H54 (cell line): ENCODE results near the gene DDX23.
"Not testable (repeated sequence)": the region's sequence is repeated elsewhere in the genome, so short reads cannot be mapped to it uniquely, and the experiment has no call there.

Source experiments
- DNase-seq: peaks from one replicate; pipeline ENCODE4 v3.0.0; 2011; ENCODE audit warnings: low spot score, mixed read lengths; ENCODE audit not compliant: insufficient read length
- FAIRE-seq: peaks from 3 replicates; lab custom pipeline; 2011; peaks lifted over from hg19 to GRCh38; lab: Jason Lieb, UNC
- POLR2A ChIP-seq: IDR thresholded peaks from 2 replicates; pipeline ENCODE4 v1.6.1; 2011; ENCODE audit warnings: low read depth, mild to moderate bottlenecking, low read length

Gene DDX23

DNA sequence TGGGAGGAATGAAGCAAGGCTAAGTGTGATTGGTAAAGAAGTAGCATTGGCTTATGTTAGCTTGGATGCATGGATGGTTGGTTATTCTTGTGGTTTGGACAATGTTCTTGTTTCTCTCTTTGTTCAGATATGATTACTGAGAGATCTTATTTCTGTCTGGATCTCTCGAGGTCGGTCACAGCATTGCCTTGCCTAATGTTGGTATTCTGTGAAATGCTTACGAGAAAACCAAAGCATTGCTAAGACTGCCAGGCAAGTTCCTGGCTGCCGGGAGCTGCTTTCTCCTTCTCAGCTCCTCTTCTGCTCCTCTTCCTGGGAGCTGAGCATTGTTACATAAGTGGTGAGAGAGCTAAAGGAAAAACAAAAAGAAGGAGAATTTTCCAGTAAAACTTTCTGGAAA is 21.1 kb upstream of the DDX23 start:
- TF ChIP-seq POLR2A = no peak
- no peak for DNase-seq
- FAIRE-seq = no peak

DNA sequence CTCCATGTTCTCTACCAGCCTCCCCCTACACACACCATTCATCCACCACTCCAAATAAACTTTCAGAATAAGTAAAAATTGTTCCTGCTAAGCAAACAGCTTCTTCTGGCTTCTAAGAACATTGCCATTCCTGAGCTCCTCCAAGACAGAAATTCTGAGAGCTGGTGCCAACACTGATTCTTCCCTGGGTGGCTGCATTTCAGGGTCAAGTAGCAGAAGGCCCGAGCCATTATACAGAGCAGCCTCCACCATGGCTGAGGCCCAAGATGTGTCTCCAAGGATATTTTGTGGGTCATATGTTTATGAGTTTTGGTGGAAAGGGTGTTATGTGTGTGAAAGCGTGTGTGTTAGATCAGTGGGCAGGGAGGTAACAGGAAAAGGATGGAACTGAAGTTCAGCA is 17.2 kb upstream of the DDX23 start:
- DNase-seq (no peak), FAIRE-seq (no peak)
- TF ChIP-seq POLR2A = no peak

DNA sequence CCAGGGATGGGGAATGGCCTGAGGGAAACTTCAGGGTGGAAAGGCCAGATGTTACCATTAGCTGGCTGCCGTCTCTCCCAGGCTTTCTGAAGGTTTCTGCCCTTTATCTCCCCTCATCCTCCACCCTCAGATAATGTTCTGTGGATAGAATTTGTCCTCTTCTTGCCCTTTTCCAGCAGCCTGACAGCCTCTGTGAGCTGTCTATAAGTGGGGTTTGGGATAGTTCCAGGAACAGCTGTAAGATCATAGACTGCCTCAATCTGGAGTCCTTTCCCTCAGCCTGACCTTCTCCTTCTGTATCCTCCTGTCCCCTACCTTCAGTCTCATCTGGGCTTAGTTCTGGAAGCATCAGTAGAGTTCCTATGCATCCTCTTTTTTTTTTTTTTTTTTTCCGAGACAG is 16.5 kb upstream of the DDX23 start:
- TF ChIP-seq POLR2A = no peak
- no peak for DNase-seq
- no peak for FAIRE-seq

DNA sequence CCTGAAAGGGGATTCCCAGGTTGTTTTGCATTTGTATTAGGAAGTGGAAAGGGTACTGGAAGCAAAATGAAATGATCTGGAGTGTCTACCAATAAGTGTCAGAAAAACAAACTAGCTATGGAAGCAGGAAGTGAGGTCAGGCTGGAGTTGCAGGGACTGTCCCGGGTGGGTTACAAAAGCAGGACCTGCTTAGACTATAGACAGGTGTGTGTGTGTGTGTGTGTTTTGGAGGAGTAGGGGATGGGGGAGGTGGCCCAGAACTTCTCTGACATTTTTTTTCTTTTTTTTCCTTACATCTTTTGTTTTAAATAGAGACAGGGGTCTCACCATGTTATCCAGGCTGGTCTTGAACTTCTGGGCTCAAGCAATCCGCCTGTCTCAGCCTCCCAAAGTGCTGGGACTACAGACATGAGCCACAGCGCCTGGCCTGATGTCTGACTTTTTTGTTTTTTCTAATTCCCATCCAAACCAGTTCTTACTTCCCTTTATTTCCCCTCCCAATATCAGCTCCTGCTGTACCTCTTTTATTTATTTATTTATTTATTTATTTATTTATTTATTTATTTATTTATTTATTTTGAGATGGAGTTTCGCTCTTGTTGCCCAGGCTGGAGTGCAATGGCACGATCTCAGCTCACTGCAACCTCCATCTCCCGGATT is 14.2 kb upstream of the DDX23 start:
- FAIRE-seq (no peak), DNase-seq (no peak)
- no peak for TF ChIP-seq POLR2A

DNA sequence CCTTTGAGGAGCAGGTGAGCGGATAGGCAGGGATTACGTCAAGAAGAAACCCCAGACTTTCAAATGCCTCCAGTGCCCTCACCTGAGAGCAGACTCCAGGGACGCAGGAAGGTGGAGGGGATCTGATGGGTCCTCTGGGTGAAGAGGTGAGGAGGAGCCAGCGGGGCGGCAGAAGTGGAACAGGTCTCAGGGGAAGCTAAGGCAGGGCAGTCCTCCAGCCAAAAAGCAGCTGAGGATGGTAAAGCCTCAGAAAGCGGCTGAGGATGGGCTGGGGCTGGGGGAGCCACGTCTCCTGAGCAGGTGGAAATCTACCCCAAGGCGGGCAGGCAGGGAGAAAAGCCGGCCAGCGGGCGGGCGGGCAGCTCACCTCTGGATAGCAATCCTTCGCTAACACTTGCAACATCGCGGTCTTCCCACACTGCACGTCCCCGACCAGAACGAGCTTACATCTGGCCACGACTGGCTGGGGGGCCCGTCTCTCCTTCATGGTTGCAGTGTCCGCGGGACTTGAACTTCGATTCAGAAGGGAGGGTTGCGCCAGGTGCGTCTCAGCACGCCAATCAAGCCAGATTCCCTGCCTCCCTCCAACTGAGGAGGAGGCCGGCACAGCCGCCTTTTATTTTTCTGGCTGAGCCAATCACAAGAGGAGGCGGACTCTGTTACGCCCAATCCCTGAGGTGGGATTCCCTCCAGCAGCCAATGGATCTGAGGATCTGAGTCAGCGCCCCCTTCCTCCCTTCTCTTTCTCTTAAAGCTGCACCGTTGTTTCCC is 13.5 kb upstream of the DDX23 start, which contains the start of gene RND1:
TSS of gene RND1 (minus strand) at position 590 of the 771 bp plus-strand sequence. CDS start at position 487, 103 bp downstream.
- FAIRE-seq (peak; percentile 71), DNase-seq (peak; percentile 79)
- TF ChIP-seq POLR2A = peak; percentile 90

DNA sequence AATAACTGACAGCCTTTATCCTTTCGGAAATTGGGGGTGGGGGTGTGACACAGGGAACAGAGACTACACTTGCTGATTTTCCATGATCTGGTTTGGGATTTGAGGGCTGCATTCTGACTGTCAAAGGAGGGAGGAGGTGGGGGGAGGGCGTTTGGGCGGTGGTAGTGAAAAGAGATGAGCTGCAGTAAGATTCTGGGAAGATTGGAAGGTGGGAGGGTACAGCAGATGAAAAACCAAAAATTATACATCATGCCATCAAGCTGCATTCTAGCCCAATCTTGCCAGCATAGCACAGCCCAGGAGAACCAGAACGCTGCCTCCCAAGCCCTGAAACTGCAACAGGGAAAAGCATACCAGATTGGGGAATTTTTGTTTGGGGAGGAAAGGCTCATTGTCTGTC is 11.3 kb upstream of the DDX23 start:
- FAIRE-seq (no peak), DNase-seq (no peak)
- no peak for TF ChIP-seq POLR2A

DNA sequence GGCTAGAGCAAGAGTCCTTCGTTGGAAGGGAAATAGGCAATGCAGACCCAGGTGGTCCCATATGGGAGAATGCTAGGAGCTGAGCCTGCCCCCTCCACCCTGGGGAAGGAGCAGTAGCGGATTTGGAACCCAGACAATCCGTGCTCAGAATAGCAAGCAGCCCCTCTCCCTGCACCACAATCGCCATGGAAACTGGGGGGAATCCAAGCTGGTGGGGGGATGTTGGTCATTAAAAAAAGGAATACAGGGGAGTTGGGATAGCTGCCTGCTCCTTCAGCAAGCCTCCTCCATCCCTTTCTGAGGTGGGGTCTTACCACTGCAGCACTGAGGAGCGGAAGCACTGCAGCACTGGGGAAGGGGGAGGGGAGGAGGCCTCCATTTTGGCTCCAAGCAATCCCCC is 10.8 kb upstream of the DDX23 start:
- TF ChIP-seq POLR2A = no peak
- no peak for DNase-seq
- FAIRE-seq = no peak

DNA sequence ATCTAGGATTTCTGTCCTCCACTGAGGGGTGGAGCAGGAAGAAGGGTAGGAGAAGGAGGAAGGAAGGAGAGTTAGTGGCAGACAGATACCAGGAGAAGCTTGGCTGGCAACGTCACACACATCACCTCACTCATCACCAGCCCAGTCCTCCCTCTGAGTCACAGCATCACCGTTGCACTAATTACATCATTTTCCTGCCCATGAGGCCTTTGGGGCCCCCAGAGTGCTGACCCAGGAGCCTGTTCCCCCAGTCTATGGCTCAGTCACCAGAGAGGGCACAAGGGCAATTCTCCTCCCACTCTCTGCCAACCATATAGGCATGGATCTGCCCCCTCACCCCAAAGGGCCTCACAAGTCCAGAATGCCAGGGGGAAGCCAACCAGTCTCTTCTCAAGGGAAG is 9.1 kb upstream of the DDX23 start:
- no peak for FAIRE-seq
- DNase-seq = no peak
- no peak for TF ChIP-seq POLR2A

DNA sequence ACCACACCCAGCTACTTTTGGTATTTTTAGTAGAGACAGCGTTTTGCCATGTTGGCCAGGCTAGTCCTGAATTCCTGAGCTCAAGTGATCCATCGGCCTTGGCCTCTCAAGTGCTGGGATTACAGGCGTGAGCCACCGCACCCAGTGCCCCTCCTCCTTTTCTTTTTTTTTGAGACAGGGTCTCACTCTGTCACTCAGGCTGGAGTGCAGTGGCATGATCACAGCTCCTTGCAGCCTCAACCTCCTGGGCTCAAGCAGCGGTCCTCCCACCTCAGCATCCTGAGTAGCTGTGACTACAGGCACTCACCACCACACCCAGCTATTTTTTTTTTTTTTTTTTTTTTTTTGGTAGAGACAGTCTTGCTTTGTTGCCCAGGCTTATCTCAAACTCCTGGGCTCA is 8.3 kb upstream of the DDX23 start:
- FAIRE-seq, DNase-seq: not testable (repeated sequence)

DNA sequence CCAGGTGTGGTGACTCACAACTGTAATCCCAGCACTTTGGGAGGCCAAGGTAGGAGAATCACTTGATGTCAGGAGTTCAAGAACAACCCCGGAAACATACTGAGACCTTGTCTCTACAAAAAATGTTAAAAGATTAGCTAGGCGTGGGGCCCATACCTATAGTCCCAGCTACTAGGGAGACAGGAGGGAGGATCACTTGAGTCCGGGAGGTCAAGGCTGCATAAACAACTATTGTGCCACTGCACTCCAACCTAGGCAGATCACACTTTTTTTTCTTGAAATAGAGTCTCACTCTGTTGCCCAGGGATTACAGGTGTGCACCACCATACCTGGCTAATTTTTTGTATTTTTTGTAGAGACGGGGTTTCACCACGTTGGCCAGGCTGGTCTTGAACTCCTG is 7.6 kb upstream of the DDX23 start:
- FAIRE-seq (no peak), DNase-seq (no peak)
- TF ChIP-seq POLR2A = no peak

DNA sequence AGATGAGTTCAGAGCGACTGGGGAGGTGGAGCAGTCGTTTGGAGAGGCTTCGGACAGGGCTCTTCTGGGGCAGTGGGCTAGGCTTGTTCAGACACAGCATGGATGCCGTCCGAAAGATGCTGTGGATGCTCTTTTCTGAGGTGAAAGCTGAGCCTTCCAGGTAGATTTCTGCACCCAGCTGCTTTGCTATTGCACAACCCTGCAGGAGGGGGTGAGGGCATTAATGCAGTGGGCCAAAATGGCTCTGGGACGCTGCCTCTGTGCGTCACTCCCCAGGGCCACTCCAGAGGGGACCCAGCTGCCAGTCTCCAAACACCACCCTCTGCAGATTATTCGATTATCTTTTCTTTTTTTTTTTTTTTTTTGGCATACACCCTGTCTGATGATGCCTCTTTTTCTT is 6.1 kb upstream of the DDX23 start:
- FAIRE-seq (no peak), DNase-seq (no peak)
- TF ChIP-seq POLR2A = no peak

DNA sequence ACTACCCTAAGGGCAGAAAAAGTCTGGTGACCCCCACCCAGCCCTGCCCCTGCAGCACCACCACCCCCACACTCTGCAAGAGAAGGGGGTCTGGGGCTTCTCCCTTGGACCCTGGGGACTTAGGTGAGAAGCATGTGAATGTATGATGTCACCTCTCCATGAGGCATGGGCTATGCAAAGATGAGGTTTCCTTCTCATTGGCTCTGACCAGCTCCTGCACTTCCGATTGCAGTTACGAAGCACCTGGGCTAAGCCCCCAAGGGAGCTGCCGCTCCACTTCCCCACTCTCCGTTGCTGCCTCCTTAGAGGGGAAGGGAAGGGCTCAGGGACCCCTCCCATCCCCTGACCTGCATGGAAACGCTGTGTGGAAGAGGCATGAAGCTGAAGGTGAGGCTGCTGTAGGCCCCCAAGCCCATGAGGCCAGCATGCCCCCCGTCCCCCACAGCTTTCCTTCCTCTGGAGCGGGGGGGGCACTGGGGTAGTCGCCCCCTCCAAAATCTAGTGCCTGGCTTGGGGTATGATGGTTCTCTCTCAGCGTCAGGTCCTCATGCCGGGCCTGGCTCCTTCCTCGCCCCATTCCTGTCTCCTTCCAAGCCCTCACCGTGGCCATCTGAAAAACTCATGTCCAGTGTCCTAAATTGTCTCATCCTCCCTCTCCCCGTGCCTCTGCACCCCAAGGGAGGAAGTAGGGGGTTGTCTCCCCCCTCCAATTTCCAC is 5.5 kb upstream of the DDX23 start:
- TF ChIP-seq POLR2A = no peak
- no peak for FAIRE-seq
- no peak for DNase-seq

DNA sequence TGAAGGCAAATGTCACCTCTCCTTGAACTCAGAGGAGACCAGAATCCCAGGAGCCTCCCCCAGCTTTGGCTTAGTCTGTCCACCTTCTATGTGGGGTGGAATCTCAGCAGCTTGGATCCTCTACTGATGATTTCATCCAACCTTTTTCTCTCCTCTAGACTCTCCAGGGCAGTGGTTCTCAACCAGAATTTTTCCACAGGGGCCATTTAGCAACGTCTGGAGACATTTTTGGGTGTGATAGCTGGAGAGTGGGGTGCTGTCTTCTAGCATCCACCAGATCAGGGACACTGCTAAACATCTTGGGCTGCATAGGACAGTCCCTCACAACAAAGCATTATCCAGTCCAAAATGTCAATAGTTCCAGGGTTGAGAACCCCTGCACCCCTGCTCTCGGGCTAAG is 4.4 kb upstream of the DDX23 start:
- FAIRE-seq (no peak), DNase-seq (no peak)
- TF ChIP-seq POLR2A = no peak

DNA sequence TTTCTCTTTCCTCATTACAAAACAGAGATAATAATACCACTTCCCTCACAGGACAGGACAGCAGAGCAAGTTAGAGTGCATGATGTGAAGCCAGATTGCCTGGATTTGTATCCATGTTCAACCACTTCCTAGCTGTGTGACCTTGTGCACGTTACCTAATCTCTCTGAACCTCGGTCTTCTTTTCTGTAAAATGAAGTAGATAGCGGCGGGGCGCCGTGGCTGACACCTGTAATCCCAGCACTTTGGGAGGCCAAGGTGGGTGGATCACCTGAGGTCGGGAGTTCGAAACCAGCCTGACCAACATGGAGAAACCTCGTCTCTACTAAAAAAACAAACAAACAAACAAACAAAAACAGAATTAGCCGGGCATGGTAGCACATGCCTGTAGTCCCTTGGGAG is 3.0 kb upstream of the DDX23 start:
- not testable (repeated sequence) for FAIRE-seq, DNase-seq
